ENCODE results near the gene STXBP6. TPM values are rescaled to one million over a fixed set of nuclear protein-coding genes. Genes with fewer than 3 reads are reported as not detected.

Gene STXBP6
- total RNA-seq, 4 donors from 2014 or later: 11.9 to 30.5 (median 14.6) TPM

- Histone ChIP-seq H3K36me3 (no peaks in the 10 kb centered on the region), H3K4me3 (no peak overlapping the region), H3K27ac (peak overlapping the region in 1 of 2 donors; percentile 2), H3K9me3 (no peaks in the 10 kb centered on the region), H3K4me1 (peaks cover 0 to 3% of the 10 kb centered on the region in 2 donors), H3K27me3 (no peaks in the 10 kb centered on the region)
- intact Hi-C loops (cut with DNase I; ENCODE audit: low total_unique reads): no loop called here
- DNase-seq: no peak
- TF ChIP-seq POLR2A (IDR thresholded peaks at IDR 0.05) (no peak), CTCF (IDR thresholded peaks at IDR 0.05) (no peak)
These were observed 233.7 kb downstream of the STXBP6 start for GRCh38 chr14:24816011-24816928.

- no peak for DNase-seq
- TF ChIP-seq POLR2A (IDR thresholded peaks at IDR 0.05) (no peak), CTCF (IDR thresholded peaks at IDR 0.05) (no peak)
- H3K9me3 ChIP-seq: no peaks in the 10 kb centered on the region
- H3K27me3 ChIP-seq: no peaks in the 10 kb centered on the region
- H3K4me1 ChIP-seq: peaks cover 0 to 3% of the 10 kb centered on the region in 2 donors
- intact Hi-C loops (cut with DNase I; ENCODE audit: low total_unique reads): no loop called here
- no peak overlapping the region for H3K4me3 ChIP-seq
- H3K27ac ChIP-seq: no peak overlapping the region
- no peaks in the 10 kb centered on the region for H3K36me3 ChIP-seq
These were observed 234.4 kb downstream of the STXBP6 start for GRCh38 chr14:24815543-24815942.

- H3K36me3 ChIP-seq: no peaks in the 10 kb centered on the region
- TF ChIP-seq CTCF (IDR thresholded peaks at IDR 0.05): no peak
- no peak for TF ChIP-seq POLR2A (IDR thresholded peaks at IDR 0.05)
- intact Hi-C loops (cut with DNase I; ENCODE audit: low total_unique reads): no loop called here
- DNase-seq: no peak
- H3K4me3 ChIP-seq: no peak overlapping the region
- peaks cover 0 to 3% of the 10 kb centered on the region in 2 donors for H3K4me1 ChIP-seq
- no peaks in the 10 kb centered on the region for H3K27me3 ChIP-seq
- no peak overlapping the region for H3K27ac ChIP-seq
- no peaks in the 10 kb centered on the region for H3K9me3 ChIP-seq
These were observed 235.0 kb downstream of the STXBP6 start for GRCh38 chr14:24814944-24815343.

GRCh38 chr14:24814346-24814745, 235.6 kb downstream of the STXBP6 start:
- Histone ChIP-seq H3K27ac (no peak overlapping the region), H3K9me3 (no peaks in the 10 kb centered on the region), H3K4me1 (peaks cover 0 to 3% of the 10 kb centered on the region in 2 donors), H3K36me3 (no peaks in the 10 kb centered on the region), H3K4me3 (no peak overlapping the region), H3K27me3 (no peaks in the 10 kb centered on the region)
- TF ChIP-seq POLR2A (IDR thresholded peaks at IDR 0.05) (no peak), CTCF (IDR thresholded peaks at IDR 0.05) (no peak)
- DNase-seq: no peak
- intact Hi-C loops (cut with DNase I; ENCODE audit: low total_unique reads): no loop called here

GRCh38 chr14:24813819-24814259, 236.1 kb downstream of the STXBP6 start:
- Histone ChIP-seq H3K27me3 (no peaks in the 10 kb centered on the region), H3K4me1 (peaks cover 0 to 3% of the 10 kb centered on the region in 2 donors), H3K27ac (no peak overlapping the region), H3K9me3 (no peaks in the 10 kb centered on the region), H3K4me3 (no peak overlapping the region), H3K36me3 (no peaks in the 10 kb centered on the region)
- intact Hi-C loops (cut with DNase I; ENCODE audit: low total_unique reads): no loop called here
- no peak for TF ChIP-seq CTCF (IDR thresholded peaks at IDR 0.05)
- TF ChIP-seq POLR2A (IDR thresholded peaks at IDR 0.05): no peak
- DNase-seq: no peak

Data from uterus (tissue), 4 donors.